Smooth muscle cell (in vitro differentiated cells): Measurements from ENCODE around the gene CEP170B. TPM values are rescaled to one million over a fixed set of nuclear protein-coding genes. Genes with fewer than 3 reads are reported as not detected.
"Not testable (repeated sequence)": the region's sequence is repeated elsewhere in the genome, so short reads cannot be mapped to it uniquely, and the experiment has no call there.

ENCODE experiments used
- DNase-seq: peaks from one replicate; lab custom pipeline; 2025; ENCODE audit not compliant: unreplicated experiment; lab: John Stamatoyannopoulos, UW
- H2AFZ ChIP-seq: fragments of 200-600 bp; sonication (generic); 2 replicates; pipeline ENCODE4 v1.6.0; 2016; ENCODE audit warnings: antibody characterized with exemption, low read depth, mild to moderate bottlenecking
- H3F3A ChIP-seq: fragments of 200-600 bp; sonication (generic); 2 replicates; pipeline ENCODE4 v1.6.0; 2017; ENCODE audit warnings: antibody characterized with exemption, low read depth
- H3K27ac ChIP-seq: fragments of 200-600 bp; sonication (generic); 2 replicates; pipeline ENCODE4 v1.5.1; 2016; ENCODE audit warnings: low read depth, mild to moderate bottlenecking
- H3K27me3 ChIP-seq: fragments of 200-600 bp; sonication (generic); 2 replicates; pipeline ENCODE4 v1.6.1; 2016; ENCODE audit warnings: low read depth, mild to moderate bottlenecking
- H3K36me3 ChIP-seq: fragments of 200-600 bp; sonication (generic); 2 replicates; pipeline ENCODE4 v1.5.1; 2016; ENCODE audit warnings: low read depth
- H3K4me1 ChIP-seq: fragments of 200-600 bp; sonication (generic); 2 replicates; pipeline ENCODE4 v1.5.1; 2016; ENCODE audit warnings: low read depth
- H3K4me2 ChIP-seq: fragments of 200-600 bp; sonication (generic); 2 replicates; pipeline ENCODE4 v1.6.0; 2016; ENCODE audit warnings: mild to moderate bottlenecking
- H3K4me3 ChIP-seq: fragments of 200-600 bp; sonication (generic); 2 replicates; pipeline ENCODE4 v1.5.1; 2016; ENCODE audit warnings: mild to moderate bottlenecking
- H3K79me2 ChIP-seq: fragments of 200-600 bp; sonication (generic); 2 replicates; pipeline ENCODE4 v1.6.0; 2016; ENCODE audit warnings: low read depth, mild to moderate bottlenecking
- H3K9ac ChIP-seq: fragments of 200-600 bp; sonication (generic); 2 replicates; pipeline ENCODE4 v1.6.0; 2016; ENCODE audit warnings: low read depth
- H3K9me3 ChIP-seq: fragments of 200-600 bp; sonication (generic); replicated peaks from 2 replicates; pipeline ENCODE4 v1.5.1; 2016; ENCODE audit warnings: low read depth
- H4K20me1 ChIP-seq: fragments of 200-600 bp; sonication (generic); 2 replicates; pipeline ENCODE4 v1.6.0; 2016; ENCODE audit warnings: low read depth
- WGBS: methylation state at CpG from one replicate; pipeline ENCODE4 v1.1.7; 2016; ENCODE audit warnings: low lambda C conversion rate; 5-methylcytosine and 5-hydroxymethylcytosine counted together
- polyA plus RNA-seq: library from polyadenylated mRNA; unstranded; fragments of >200 nt; fragmentation: Nextera tagmentation; extraction: Ambion mirVana; gene quantifications from 2 replicates; pipeline ENCODE4 v1.2.1, GENCODE V29; 2016
- total RNA-seq: library from RNA; depleted of rRNA; stranded (reverse); fragments of >200 nt; gene quantifications from 2 replicates; pipeline ENCODE4 v1.2.3, GENCODE V29; 2014
- TF ChIP-seq, protein P1 (sequence below): fragments of 200-600 bp; sonication (generic); IDR thresholded peaks from 2 replicates; pipeline ENCODE4 v1.5.1; 2017; ENCODE audit warnings: borderline replicate concordance, mild to moderate bottlenecking, antibody characterized with exemption; ENCODE audit not compliant: insufficient read depth, poor library complexity, severe bottlenecking

The CEP170B gene
- total and polyA plus RNA-seq, 2 experiments from 2014 or later: 5.9 to 9.8 TPM

DNA sequence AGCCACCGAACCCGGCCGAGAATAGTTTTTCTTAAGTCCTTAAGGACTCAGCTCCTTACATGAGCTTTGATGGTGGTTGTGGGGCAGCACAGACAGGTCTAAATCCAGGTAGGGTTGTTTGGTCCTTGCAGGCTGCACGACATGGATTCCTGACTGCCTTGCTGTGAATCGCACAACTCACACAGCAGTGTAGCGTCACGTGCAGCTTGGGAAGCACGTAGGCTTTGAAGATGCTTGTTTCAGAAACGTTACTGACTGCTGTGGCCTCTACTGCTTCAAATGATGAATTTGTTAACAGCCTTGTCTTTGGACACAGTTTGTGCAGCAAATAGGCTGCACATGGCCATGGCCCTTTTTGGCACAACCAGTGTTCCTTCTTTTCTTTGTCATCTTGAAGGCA lies 34.3 kb upstream of the CEP170B start:
- Histone ChIP-seq H3K4me3 (no peak overlapping the region), H4K20me1 (no peaks in the 10 kb centered on the region), H3K9ac (no peak overlapping the region), H3K79me2 (no peaks in the 10 kb centered on the region), H3K9me3 (no peaks in the 10 kb centered on the region), H3K4me2 (no peak overlapping the region), H2AFZ (no peak overlapping the region), H3K36me3 (no peaks in the 10 kb centered on the region), H3K27ac (no peak overlapping the region), H3K27me3 (no peaks in the 10 kb centered on the region), H3F3A (no peaks in the 10 kb centered on the region), H3K4me1 (no peaks in the 10 kb centered on the region)
- no peak for DNase-seq
- WGBS: 78% methylated on average over 9 of the region's 9 CpGs
- TF ChIP-seq, protein P1, sequence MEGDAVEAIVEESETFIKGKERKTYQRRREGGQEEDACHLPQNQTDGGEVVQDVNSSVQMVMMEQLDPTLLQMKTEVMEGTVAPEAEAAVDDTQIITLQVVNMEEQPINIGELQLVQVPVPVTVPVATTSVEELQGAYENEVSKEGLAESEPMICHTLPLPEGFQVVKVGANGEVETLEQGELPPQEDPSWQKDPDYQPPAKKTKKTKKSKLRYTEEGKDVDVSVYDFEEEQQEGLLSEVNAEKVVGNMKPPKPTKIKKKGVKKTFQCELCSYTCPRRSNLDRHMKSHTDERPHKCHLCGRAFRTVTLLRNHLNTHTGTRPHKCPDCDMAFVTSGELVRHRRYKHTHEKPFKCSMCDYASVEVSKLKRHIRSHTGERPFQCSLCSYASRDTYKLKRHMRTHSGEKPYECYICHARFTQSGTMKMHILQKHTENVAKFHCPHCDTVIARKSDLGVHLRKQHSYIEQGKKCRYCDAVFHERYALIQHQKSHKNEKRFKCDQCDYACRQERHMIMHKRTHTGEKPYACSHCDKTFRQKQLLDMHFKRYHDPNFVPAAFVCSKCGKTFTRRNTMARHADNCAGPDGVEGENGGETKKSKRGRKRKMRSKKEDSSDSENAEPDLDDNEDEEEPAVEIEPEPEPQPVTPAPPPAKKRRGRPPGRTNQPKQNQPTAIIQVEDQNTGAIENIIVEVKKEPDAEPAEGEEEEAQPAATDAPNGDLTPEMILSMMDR: no peak

DNA sequence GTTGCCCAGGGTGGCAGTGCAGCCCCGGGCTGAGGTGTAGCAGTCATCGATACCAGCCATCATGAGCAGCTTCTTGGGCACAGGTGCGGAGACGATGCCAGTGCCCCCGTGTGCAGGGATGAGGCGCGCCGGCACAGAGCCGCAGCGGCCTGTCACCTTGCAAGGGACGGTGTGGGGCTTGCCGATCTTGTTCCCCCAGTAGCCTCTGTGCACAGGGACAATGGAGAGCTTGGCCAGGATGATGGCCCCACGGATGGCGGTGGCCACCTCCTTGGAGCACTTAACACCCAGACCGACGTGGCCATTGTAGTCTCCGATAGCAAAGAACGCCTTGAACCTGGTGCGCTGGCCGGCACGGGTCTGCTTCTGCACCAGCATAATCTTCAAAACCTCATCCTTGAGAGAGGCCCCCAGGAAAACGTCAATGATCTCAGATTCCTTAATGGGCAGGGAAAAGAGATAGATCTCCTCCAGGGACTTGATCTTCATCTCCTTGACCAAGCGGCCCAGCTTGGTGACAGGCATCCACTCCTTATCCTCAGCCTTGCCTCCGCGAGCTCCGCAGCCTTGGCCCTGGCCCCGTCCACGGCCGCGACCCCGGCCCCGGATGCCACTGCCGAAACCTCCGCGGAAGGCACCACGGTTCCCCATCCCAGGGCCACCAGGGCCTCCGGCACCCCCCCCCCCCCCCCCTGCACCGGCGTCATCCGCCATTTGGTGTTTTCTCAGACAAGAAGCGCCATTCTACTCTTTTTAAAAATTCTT lies 28.7 kb upstream of the CEP170B start:
- not testable (repeated sequence) for H3K79me2 ChIP-seq, H4K20me1 ChIP-seq, H3K4me1 ChIP-seq, H3F3A ChIP-seq, H3K36me3 ChIP-seq, DNase-seq, H3K9me3 ChIP-seq, H2AFZ ChIP-seq, H3K27ac ChIP-seq, H3K4me2 ChIP-seq, H3K4me3 ChIP-seq, H3K9ac ChIP-seq, H3K27me3 ChIP-seq
- 93% methylated on average over 37 of the region's 41 CpGs for WGBS

- WGBS: 69% methylated on average over 1 of the region's 1 CpG
- no peak overlapping the region for H3K27ac ChIP-seq
- TF ChIP-seq, protein P1: no peak
- no peak overlapping the region for H3K9ac ChIP-seq
- no peaks in the 10 kb centered on the region for H3F3A ChIP-seq
- H3K36me3 ChIP-seq: no peaks in the 10 kb centered on the region
- H3K27me3 ChIP-seq: peaks cover 58% of the 10 kb centered on the region
- H3K9me3 ChIP-seq: no peaks in the 10 kb centered on the region
- H2AFZ ChIP-seq: no peak overlapping the region
- no peak overlapping the region for H3K4me2 ChIP-seq
- H3K79me2 ChIP-seq: no peaks in the 10 kb centered on the region
- H3K4me1 ChIP-seq: peaks cover 11% of the 10 kb centered on the region
- H3K4me3 ChIP-seq: no peak overlapping the region
- H4K20me1 ChIP-seq: peaks cover 15% of the 10 kb centered on the region
- DNase-seq: no peak
These were observed 23.3 kb upstream of the CEP170B start for GRCh38 chr14:104841730-104842129.

DNA sequence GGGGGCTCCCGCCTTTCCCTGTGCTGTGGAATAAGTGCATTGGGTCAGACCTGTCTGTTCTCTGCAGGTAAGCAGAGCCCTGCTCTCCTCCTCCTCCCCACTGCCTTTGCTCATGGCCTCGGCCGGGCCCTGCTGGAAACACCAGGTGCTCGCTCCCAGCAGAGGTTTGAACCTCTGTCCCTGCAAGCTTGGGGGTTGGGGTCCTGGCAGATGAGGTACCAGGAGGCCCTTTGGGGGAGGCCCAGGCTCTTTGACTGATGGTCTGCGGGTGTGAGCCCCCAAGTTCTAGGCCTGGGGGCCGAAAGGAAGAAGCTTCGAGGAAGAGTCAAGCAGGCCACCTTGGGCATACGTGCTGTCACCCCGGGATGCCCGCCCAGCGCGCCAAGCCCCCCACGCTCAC lies 22.1 kb upstream of the CEP170B start:
- Histone ChIP-seq H3K4me1 (peaks cover 11% of the 10 kb centered on the region), H4K20me1 (peaks cover 15% of the 10 kb centered on the region), H3K27me3 (peaks cover 59% of the 10 kb centered on the region), H3K9me3 (no peaks in the 10 kb centered on the region), H3K4me3 (no peak overlapping the region), H2AFZ (no peak overlapping the region), H3F3A (no peaks in the 10 kb centered on the region), H3K4me2 (no peak overlapping the region), H3K27ac (no peak overlapping the region), H3K79me2 (no peaks in the 10 kb centered on the region), H3K9ac (no peak overlapping the region), H3K36me3 (no peaks in the 10 kb centered on the region)
- WGBS: 80% methylated on average over 6 of the region's 13 CpGs
- DNase-seq: no peak
- TF ChIP-seq, protein P1: no peak
